Raji (cell line): ENCODE measurements around the gene FBN1.

ENCODE experiments used
- POLR2A ChIP-seq: IDR thresholded peaks from 2 replicates; pipeline ENCODE4 v1.6.1; 2011; ENCODE audit warnings: low read depth, low read length, control low read depth; ENCODE audit not compliant: insufficient read depth

FBN1 gene

GRCh38 chr15:48609486-48609885 is 36.0 kb downstream of the FBN1 start:
- TF ChIP-seq POLR2A = no peak

- TF ChIP-seq POLR2A = no peak
These were observed 37.7 kb downstream of the FBN1 start for GRCh38 chr15:48607846-48608245.

- TF ChIP-seq POLR2A = no peak
These were observed 40.9 kb downstream of the FBN1 start for GRCh38 chr15:48604567-48604966.

DNA sequence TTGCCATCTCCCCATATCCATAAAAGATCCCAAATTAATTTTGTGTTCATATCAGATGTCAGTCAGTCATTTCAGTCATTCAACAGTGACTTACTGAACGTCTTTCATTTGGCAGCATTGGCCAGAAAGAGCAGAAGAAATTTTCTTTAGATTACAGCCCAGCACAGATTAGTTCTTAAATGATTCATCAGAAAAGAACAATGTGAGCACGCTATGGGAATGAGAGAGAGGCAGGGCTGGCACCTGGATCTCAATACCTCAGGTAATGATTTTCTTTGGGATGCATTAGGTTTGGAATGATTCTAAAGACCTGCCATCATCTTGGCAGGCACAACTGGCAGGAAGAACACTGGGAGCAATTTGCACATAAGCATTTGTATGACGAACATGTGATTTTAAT is 41.6 kb downstream of the FBN1 start:
- TF ChIP-seq POLR2A = no peak

DNA sequence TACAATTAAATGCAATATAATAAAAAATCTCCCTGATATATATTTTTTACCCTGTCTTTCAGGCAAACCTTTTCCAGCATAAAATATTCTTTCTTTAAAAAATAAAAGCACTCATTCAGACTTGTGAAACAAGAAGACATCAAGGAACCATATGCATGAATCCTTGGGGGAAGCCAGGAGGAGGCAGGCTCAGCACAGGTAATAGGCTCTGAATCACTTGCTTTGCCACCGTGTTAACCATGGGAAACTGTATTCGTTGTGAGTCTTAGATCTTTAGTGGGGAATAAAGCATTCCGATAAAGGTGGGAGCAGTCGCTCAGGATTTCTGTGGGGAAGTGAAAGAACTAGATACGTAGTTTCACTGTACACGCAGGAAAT is 42.4 kb downstream of the FBN1 start:
- no peak for TF ChIP-seq POLR2A

DNA sequence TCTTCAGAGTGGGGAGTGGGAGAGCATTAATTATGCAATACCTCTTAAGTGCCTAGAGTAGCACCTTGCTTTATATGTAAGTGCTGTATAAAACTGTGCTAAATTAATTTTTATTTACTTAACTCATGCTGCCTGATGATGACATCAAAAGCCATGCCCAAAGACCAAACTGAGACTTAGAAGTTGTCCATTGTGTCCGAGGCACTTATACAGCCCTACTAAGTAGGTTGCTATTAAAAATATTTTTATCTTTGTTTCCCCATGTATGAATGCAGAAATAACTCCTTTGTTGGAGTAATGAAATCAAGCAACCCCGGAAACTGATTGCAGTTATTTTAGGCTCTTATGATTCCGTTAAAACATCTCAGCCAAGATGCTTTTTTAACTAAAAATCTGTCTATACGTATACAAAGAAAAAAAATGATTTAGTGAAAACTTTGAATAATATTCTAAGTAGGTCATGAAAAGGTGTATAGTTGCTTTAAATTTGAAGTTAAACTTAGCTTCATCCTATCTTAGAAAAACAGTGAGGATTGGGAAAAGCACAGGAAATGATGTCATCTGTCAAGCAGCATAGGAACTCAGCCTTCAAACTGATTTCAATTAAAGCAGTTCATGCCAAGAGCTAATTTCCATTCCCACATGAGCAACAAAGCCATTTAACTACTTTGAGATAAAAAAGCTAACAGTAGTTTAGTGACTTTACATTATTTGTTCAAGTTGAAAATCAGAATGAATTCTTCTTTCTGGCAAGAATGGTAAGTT is 43.0 kb downstream of the FBN1 start:
- no peak for TF ChIP-seq POLR2A

GRCh38 chr15:48601095-48601494 is 44.4 kb downstream of the FBN1 start:
- TF ChIP-seq POLR2A = no peak

DNA sequence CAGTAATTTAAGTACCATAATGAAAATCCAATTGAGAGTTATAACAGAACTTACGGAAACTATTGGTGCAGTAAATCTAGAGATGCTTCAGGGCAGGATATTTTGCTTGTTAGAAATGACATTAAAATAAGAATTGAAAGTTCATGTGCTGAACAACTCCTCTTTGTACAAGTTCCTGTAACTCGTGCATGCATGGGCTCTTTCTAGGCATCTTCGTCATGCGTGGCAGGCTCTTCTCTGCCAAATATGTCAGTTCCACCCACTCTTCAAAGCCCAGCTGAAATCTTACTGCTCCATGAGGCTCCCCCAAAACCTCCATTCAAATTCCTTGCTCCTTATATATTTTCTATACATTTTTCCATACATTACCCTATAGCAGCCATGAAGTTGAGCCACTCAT is 48.7 kb downstream of the FBN1 start:
- TF ChIP-seq POLR2A = no peak

- no peak for TF ChIP-seq POLR2A
These were observed 49.1 kb downstream of the FBN1 start for GRCh38 chr15:48596415-48596814.

DNA sequence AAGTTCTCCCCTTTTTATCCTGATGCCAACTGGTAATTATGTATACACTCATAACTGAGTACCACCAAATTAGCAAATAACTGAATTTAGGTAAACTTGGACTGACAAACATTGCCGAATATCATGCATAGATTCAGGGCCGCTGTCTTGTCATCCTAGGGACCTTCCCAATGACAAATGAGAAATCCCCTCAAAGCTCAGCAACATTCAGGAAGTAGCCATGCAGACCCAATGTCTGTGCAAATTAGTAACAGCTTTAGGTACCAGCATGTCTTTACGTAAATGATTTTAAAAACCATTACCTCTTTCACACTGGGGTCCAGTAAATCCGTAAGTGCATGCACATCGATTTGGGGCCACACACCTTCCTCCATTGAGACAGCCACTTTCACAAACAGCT is 49.5 kb downstream of the FBN1 start:
- no peak for TF ChIP-seq POLR2A

DNA sequence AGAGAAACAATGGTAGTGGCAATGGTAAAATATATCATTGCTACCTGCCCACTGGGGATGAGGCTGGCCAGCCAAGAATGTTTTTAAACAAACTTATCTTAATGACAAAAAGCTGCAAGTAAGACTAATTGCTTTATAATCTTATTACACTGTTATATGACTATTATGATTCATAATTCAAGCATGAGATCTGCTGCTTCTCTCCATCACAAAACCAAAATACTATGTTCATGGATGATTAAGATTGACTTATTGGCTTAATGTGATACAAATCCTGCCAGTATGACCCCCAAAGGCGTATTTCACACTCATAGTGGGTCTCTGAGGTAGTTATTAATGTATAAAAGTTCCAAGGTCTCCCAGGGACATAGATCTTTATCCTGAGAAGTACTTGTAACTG is 52.6 kb downstream of the FBN1 start:
- no peak for TF ChIP-seq POLR2A

- no peak for TF ChIP-seq POLR2A
These were observed 53.2 kb downstream of the FBN1 start for GRCh38 chr15:48592221-48592731.

- TF ChIP-seq POLR2A = no peak
These were observed 54.8 kb downstream of the FBN1 start for GRCh38 chr15:48590723-48591122.

DNA sequence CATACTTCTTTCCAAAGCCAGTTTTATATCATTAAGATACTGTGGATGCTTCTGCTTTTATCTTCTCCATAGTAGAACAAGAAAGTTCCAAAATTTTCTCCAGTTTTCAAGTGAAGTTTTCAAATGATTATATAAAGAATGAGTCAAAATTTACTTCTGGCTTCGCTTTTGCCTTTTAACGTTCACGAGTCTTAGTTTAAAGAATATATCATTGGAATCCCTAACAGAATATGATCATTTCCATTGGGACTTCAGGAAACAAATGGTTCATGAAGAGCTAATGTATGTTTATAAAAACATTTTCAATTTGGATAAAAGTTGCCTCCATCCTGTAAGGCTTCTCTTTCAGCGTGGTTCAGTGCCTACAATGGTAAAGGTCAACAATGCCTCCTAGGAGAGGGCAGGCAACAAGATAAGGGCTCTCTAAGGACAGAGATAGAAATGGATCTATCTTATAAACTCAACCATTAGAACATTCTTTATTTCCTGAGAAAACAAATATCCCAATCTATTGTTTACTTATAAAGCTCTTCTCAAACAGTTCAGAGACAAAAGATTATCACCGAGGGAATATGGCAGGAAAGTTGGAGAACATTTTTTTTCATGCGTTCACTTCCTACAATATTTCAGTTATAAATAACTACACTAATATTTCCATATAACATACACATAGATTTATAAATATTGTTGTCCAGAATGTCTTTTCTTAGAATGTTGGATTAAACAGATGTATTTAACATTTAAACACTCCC is 60.5 kb downstream of the FBN1 start:
- no peak for TF ChIP-seq POLR2A

DNA sequence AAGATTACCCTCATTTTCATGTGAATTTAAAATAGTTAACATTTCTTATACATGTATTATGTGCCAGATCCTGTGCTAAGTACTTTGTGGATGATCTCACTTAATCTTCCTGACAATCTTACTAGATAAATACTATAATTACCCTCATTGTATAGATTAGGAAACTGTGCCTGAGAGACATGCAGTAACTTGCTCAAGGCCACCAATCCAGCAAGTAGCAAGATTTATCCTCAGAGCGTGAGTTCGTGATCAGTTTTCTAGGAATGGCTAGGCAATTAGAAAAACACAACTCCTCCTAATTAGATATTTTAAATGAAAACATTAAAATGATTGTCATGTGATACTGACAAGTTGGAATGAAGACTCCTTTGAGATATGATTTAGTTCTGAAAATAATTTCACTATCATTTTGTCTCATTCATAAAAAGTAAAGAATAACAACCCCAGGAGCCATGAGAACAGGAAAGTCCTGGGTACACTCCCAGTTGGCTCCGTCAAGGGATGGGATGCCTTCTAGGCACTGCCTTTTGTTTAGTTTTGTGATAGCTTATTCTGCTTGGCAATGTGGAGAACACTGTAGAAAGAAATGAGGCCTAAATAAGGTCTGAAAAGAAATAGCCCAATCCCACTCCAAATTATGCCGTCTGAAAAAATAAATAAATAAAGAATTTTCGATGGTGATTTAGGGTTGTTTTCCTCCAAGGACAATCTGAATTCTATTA is 61.3 kb downstream of the FBN1 start:
- no peak for TF ChIP-seq POLR2A

DNA sequence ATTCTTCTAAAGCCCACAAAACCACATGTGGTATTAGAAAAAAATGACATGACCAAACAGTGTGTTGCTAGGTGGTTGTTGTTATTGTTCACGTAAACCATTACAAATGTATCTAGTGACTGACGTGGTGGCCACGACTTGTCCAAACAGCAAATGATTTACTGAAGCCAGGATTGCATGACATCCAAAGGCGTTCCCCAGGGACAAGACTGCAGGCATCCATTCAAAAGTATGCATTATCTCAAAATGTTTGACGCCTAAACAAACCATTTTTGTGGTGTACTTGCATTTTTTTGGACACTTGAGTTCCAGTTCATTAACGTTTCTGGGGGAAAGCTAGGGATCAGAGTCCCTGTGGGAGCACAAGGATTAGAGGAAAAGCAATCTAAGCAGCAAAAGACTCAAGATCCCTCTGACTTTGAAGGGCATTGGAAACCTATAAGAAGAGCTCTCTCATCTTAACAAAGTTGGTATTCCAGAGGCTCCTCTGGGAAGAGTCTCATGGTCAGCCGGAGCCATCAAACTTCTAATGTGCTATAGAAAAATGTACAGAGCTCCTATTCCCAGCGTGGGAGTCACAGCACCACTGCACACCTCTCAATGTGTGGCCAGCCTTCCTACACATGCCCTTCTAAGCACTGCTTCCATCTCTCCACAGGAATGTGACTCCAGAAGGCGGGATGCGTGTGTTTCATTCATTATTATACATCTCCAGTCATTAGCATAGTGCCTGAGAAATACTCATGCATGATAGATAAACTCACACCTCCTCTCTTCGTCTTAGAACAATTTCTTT is 62.9 kb downstream of the FBN1 start:
- TF ChIP-seq POLR2A = no peak

- TF ChIP-seq POLR2A = no peak
These were observed 64.3 kb downstream of the FBN1 start for GRCh38 chr15:48581219-48581618.
